GM12892 (cell line): ENCODE results near the gene ZBTB12.
"Not testable (repeated sequence)": the region's sequence is repeated elsewhere in the genome, so short reads cannot be mapped to it uniquely, and the experiment has no call there.

Experiments used
- DNase-seq: peaks from one replicate; pipeline ENCODE4 v3.0.0; 2011; ENCODE audit not compliant: insufficient read length
- FAIRE-seq: peaks from 2 replicates; lab custom pipeline; 2011; peaks lifted over from hg19 to GRCh38; lab: Jason Lieb, UNC
- POLR2A ChIP-seq: IDR thresholded peaks from 2 replicates; pipeline ENCODE4 v1.6.1; 2011; ENCODE audit warnings: low read depth, low read length, control low read depth
- POLR2AphosphoS5 ChIP-seq: IDR thresholded peaks from 2 replicates; pipeline ENCODE4 v1.6.1; 2011; ENCODE audit warnings: low read depth, low read length, control low read depth
- TAF1 ChIP-seq: IDR thresholded peaks from 2 replicates; pipeline ENCODE4 v1.6.1; 2011; ENCODE audit warnings: low read depth, mild to moderate bottlenecking, control low read depth, low read length, borderline replicate concordance

ZBTB12 gene

GRCh38 chr6:31865205-31866118, 36.4 kb downstream of the ZBTB12 start:
- FAIRE-seq (no peak), DNase-seq (no peak)
- TF ChIP-seq POLR2A (no peak), POLR2AphosphoS5 (no peak), TAF1 (no peak)

DNA sequence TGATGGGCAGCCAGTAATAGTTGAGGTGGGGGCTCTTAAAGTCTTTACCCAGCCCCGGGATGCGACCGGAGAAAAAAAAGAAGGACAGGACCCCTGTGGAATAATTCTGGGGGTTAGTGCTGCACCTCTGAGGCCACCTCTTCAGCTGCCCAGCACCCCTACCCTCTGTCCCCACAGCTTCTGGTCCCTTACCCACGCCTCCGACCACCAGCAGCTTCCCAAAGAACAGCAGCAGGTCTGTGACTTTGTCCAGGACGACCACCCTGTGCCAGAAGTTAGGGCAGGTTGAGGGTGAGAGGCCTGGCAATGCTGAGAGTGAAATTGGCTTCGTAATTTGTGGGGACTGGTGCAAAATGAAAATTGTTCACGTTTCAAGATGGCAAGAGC, 37.1 kb downstream of the ZBTB12 start:
- FAIRE-seq (no peak), DNase-seq (no peak)
- no peak for TF ChIP-seq TAF1
- no peak for TF ChIP-seq POLR2A
- TF ChIP-seq POLR2AphosphoS5: no peak

- FAIRE-seq, DNase-seq: not testable (repeated sequence)
Measured at GRCh38 chr6:31864123-31864562, 37.7 kb downstream of the ZBTB12 start.

DNA sequence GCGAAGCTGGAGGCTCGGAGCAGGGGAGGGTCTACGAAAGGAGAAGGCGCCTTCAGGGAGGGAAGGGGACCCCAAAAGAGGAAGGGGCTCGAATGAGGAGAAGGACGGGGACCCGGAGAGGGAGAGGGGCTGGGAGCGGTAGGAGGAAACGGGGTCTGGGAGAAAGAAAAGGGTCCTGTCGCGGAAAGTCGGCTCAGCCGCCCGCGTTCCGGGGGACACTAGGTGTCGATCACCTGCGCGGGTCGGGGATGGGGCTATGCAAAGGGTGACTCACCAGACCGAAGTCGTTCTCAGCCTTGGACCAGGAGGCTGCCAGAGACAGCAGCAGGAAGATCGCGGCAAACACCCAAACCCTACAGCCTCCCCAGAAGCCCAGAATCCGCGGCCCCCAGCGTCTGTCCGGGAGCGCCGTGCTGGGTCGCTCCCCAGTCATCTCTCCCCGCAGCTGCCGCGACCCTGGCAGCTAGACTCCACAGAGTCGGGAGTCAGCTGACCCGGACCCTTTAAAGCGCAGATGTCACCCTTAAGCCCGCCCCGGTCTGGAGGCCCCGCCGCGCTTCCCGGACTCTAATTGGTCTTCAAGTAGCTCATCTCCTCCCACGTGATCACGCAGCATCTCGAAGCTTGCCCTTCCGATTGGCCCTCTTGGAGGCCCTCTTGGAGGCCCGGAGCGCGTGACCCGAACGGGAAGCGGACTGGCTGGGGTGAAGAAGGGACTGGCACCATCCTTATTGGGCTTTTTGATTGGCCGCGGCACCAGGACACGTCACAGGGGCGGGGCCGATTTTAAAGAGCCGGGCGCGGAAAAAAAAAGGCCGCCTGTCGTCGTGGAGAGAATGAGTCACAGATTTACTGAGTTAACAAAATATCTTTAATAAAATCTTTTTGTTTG, 39.3 kb downstream of the ZBTB12 start, which contains the start of gene NEU1:
NEU1 (minus strand) TSS at position 478 of the 892 bp plus-strand sequence; CDS start at position 433, 45 bp downstream.
- FAIRE-seq (peak; percentile 98), DNase-seq (peak; percentile 99)
- TF ChIP-seq POLR2AphosphoS5 (peak; percentile 96), TAF1 (peak; percentile 64; the same call in 1 of the 2 replicates), POLR2A (peak; percentile 98)

DNA sequence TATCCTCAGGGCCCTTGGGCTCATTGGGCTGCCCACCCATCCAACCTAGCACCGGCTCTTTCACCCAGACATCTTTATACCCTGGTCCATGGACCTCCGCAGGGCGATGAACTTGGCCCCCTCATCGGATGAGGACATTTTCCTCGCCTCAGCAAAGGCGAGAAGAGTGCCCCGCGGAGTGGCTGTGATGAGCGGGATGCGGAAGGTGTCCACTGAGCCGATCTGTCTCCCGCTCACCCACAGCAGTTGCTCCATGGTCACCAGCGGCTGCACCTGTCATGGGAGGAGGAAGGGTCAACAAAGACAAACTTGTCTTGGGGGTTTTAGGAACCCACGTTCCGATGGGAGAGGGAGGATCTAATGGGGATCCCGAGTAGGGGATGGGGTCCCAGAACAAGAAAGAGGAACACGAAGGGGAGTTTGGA, 40.0 kb downstream of the ZBTB12 start:
- no peak for TF ChIP-seq POLR2A
- TF ChIP-seq TAF1: no peak
- no peak for TF ChIP-seq POLR2AphosphoS5
- FAIRE-seq: no peak
- no peak for DNase-seq

- FAIRE-seq (no peak), DNase-seq (no peak)
- TF ChIP-seq POLR2AphosphoS5 (no peak), POLR2A (no peak), TAF1 (no peak)
Measured at GRCh38 chr6:31861150-31861549, 40.7 kb downstream of the ZBTB12 start.

DNA sequence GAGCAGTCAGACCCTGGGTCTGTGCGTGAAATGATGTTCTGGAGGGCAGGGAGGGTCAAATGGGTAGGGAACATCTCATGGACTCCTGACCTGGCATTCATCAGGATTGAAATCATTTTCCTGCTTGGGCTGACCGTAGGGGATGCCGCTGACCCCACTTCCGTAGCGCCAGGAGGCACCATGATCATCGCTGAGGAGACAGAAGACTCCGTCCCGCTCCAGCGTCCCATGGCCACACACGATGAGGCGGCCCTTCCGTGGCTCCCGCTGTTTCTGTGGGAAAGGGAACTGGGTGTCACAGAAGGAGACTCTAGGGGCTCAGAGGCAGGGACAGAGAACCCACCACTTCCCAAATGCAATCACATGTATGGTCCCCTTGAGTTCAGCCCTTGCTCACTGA, 41.5 kb downstream of the ZBTB12 start:
- TF ChIP-seq POLR2AphosphoS5 (no peak), POLR2A (no peak), TAF1 (no peak)
- FAIRE-seq (no peak), DNase-seq (no peak)

- FAIRE-seq (no peak), DNase-seq (no peak)
- TF ChIP-seq POLR2AphosphoS5 (no peak), TAF1 (no peak), POLR2A (no peak)
Measured at GRCh38 chr6:31859923-31860322, 42.0 kb downstream of the ZBTB12 start.

DNA sequence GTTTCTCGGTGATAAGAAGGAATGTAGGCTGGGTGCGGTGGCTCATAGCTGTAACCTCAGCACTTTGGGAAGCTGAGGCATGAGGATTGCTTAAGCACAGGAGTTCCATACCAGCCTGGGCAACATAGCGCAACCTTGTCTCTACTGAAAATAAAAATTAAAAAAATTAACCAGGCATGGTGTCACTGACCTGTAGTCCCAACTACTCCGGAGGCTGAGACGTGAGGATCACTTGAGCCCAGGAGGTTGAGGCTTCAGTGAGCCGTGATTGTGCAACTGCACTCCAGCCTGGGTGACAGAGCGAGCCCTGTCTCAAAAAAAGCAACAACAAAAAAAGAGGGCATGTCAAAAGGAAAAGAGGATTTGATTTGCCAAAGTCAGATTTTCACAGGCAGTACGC, 43.2 kb downstream of the ZBTB12 start:
- TF ChIP-seq POLR2AphosphoS5 (no peak), POLR2A (no peak)
- DNase-seq (no peak), FAIRE-seq (no peak)

- not testable (repeated sequence) for FAIRE-seq
Measured at GRCh38 chr6:31857774-31858173, 44.1 kb downstream of the ZBTB12 start.

GRCh38 chr6:31851980-31852718, 49.7 kb downstream of the ZBTB12 start:
- FAIRE-seq, DNase-seq: not testable (repeated sequence)

More at GRCh38 chr6:31857774-31858173, 44.1 kb downstream of the ZBTB12 start:
- not testable (repeated sequence) for DNase-seq
